Nucleus accumbens (tissue), 56 donors: ENCODE measurements around the gene MT1F.
A peak's percentile ranks its signal among the peaks of the same experiment; 100 is the strongest.
"Not testable (repeated sequence)": the region's sequence is repeated elsewhere in the genome, so short reads cannot be mapped to it uniquely, and the experiment has no call there.

ENCODE experiments used
- DNase-seq, 56 donors: peaks; one replicate each; lab custom pipeline; 2025; lab: John Stamatoyannopoulos, UW

Gene MT1F

GRCh38 chr16:56641166-56641565 is 16.6 kb upstream of the MT1F start:
- DNase-seq = no peak

- peak in 7 of 56 donors; percentile 8 to 61 (median 38) for DNase-seq
These were observed 14.5 kb upstream of the MT1F start for GRCh38 chr16:56643080-56643778.

- no peak for DNase-seq
These were observed 13.9 kb upstream of the MT1F start for GRCh38 chr16:56643833-56644232.

- DNase-seq = no peak
These were observed 12.4 kb upstream of the MT1F start for GRCh38 chr16:56645311-56645710.

- DNase-seq = no peak
These were observed 11.9 kb upstream of the MT1F start for GRCh38 chr16:56645838-56646237.

- no peak for DNase-seq
These were observed 9.9 kb upstream of the MT1F start for GRCh38 chr16:56647641-56648431.

- no peak for DNase-seq
These were observed 8.5 kb upstream of the MT1F start for GRCh38 chr16:56649271-56649670.

- no peak for DNase-seq
These were observed 7.9 kb upstream of the MT1F start for GRCh38 chr16:56649820-56650219.

GRCh38 chr16:56651586-56651985 is 6.2 kb upstream of the MT1F start, which contains the start of gene MT1B:
Gene MT1B, plus strand, starts transcription at chr16:56651886. Its CDS starts 68 bp downstream, at chr16:56651954.
- DNase-seq = no peak

- no peak for DNase-seq
These were observed 5.2 kb upstream of the MT1F start for GRCh38 chr16:56652600-56652999.

- no peak for DNase-seq
These were observed 4.5 kb upstream of the MT1F start for GRCh38 chr16:56653218-56653617.

- peak in 1 of 56 donors; percentile 19 for DNase-seq
These were observed 642 bp downstream of the MT1F start for GRCh38 chr16:56658327-56658875.

- peak in 20 of 56 donors; percentile 9 to 68 (median 38) for DNase-seq
These were observed 4.9 kb downstream of the MT1F start for GRCh38 chr16:56662357-56663354.

- DNase-seq = no peak
These were observed 6.7 kb downstream of the MT1F start for GRCh38 chr16:56664506-56664905.

GRCh38 chr16:56665286-56666261 is 7.8 kb downstream of the MT1F start:
- DNase-seq = not testable (repeated sequence)

- DNase-seq = peak in 16 of 56 donors; percentile 19 to 66 (median 34)
These were observed 10.1 kb downstream of the MT1F start, which contains the start of gene MT1G for GRCh38 chr16:56667581-56668571. Gene MT1G, minus strand, starts transcription at chr16:56668065. Its CDS starts 72 bp downstream, at chr16:56667993.

- DNase-seq = peak in 4 of 56 donors; percentile 8 to 35 (median 16)
These were observed 11.5 kb downstream of the MT1F start, which contains the start of gene MT1H for GRCh38 chr16:56669005-56669839. Gene MT1H, plus strand, starts transcription at chr16:56669814. Its CDS starts 71 bp downstream, at chr16:56669885.
